ENCODE measurements around the gene NAA30.
A peak's percentile ranks its signal among the peaks of the same experiment; 100 is the strongest.

GRCh38 chr14:57390806-57391516 is 575 bp downstream of the NAA30 start:
- TF ChIP-seq, protein P1, sequence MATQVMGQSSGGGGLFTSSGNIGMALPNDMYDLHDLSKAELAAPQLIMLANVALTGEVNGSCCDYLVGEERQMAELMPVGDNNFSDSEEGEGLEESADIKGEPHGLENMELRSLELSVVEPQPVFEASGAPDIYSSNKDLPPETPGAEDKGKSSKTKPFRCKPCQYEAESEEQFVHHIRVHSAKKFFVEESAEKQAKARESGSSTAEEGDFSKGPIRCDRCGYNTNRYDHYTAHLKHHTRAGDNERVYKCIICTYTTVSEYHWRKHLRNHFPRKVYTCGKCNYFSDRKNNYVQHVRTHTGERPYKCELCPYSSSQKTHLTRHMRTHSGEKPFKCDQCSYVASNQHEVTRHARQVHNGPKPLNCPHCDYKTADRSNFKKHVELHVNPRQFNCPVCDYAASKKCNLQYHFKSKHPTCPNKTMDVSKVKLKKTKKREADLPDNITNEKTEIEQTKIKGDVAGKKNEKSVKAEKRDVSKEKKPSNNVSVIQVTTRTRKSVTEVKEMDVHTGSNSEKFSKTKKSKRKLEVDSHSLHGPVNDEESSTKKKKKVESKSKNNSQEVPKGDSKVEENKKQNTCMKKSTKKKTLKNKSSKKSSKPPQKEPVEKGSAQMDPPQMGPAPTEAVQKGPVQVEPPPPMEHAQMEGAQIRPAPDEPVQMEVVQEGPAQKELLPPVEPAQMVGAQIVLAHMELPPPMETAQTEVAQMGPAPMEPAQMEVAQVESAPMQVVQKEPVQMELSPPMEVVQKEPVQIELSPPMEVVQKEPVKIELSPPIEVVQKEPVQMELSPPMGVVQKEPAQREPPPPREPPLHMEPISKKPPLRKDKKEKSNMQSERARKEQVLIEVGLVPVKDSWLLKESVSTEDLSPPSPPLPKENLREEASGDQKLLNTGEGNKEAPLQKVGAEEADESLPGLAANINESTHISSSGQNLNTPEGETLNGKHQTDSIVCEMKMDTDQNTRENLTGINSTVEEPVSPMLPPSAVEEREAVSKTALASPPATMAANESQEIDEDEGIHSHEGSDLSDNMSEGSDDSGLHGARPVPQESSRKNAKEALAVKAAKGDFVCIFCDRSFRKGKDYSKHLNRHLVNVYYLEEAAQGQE (IDR thresholded peaks at IDR 0.05; ENCODE audit: low read depth) = no peak
- TF ChIP-seq EP300 (IDR thresholded peaks at IDR 0.05; ENCODE audit: borderline replicate concordance) (no peak), YY1 (IDR thresholded peaks at IDR 0.05; ENCODE audit: low read depth) (no peak), EGR1 (IDR thresholded peaks at IDR 0.05) (no peak), RAD21 (IDR thresholded peaks at IDR 0.05; ENCODE audit: low read depth) (no peak), CEBPB (IDR thresholded peaks at IDR 0.05) (no peak), TAF1 (IDR thresholded peaks at IDR 0.05; ENCODE audit: low read depth) (no peak), FOXM1 (IDR thresholded peaks at IDR 0.05; ENCODE audit: borderline replicate concordance, low read depth) (no peak), TCF12 (IDR thresholded peaks at IDR 0.05; ENCODE audit: low read depth) (no peak), MAX (IDR thresholded peaks at IDR 0.05) (no peak), NFIC (IDR thresholded peaks at IDR 0.05) (0 out of 2 replicates have a peak, but pooled peaks have one; percentile 2)

All from Ishikawa (cell line).